Activated gamma-delta T cell treated with anti-CD3 and anti-CD28 coated beads, Interleukin-2, amount 50 U/mL, for 16 hours (primary cell): ENCODE data around the gene BAG1.

ENCODE experiments used
- DNase-seq: peaks from one replicate; pipeline ENCODE4 v3.0.0-alpha.2; 2020; ENCODE audit warnings: low read depth

The BAG1 gene

DNA sequence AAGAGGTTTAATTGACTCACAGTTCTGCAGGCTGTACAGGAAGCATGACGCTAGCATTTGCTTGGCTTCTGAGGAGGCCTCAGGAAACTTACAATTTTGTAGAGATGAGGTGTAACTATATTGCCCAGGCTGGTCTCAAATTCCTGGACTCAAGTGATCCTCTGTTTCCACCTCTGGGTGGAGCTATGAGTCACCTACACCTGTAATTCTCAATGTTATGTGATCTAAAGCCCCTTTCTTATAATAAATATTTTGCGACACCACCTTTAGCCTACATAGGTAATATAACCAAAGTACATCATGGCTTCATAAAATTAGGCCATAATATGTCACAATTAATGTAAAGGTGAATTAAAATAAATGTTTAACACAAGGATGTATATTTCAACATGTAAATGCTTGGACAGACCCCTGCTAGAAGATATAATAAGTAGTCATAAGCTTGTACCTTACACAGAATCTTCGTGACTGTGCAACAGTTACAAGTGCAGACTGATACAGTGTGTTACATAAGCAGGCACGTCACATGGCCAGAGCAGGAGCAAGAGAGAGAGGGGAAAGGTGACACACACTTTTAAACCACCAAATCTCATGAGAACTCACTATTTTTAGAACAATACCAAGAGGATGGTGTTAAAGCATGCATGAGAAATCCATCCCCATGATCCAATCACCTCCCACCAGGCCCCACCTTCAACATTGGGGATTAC lies 54.3 kb downstream of the BAG1 start:
- no peak for DNase-seq

DNA sequence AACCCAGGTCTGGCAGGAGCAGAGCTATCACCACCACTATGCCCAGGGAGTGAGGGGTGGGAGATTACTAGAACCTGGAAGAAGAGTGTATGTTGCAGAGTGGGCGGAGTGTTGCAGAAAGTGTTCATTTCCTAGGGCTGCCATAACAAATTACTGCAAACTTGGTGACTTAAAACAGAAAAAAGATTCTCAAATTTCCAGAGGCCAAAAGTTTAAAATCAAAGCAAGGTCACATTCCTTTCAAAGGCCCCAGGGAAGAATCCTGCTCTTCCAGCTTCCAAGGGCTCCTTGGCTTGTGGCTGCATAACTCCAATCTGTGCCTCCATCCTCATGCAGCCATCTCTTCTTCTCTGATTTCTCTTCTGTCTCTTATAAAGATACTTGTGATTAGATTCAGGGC lies 55.1 kb downstream of the BAG1 start:
- no peak for DNase-seq

DNA sequence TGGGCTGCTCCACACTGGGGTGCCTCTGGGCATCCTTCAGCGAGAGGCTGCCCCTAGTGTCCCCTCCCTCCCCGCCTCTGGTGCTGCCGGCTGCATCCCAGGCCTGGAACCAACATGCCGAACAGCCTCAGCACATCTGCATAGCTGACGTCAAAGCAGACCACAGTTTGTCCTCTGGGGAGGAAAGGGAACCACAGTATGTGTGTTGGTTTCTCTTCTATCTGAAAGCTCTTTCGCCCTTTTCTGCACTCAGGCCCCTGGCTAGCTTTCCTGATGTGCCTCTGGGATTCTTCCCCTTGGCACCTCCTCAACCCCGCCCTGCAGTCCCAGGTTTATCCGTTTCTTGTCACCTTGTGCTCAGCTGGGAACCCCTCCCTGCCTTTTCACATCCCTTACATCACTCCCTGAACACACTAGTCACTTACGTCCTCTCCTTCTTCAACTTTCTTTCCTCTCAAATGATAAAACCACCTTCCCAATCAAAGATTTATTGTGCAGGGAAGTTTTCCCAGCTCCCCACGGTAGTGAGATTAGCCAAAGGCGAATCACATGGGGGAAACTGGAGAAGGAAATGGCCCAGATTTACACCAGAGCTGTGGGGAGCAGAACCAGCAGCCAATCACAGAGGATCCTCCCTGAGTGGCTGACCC lies 61.8 kb downstream of the BAG1 start:
- DNase-seq: peak; percentile 5
